SU-DHL-6 (cell line): ENCODE data around the gene OR13F1.

Source experiments
- CTCF ChIP-seq: fragments of 200-600 bp; sonication (generic); IDR thresholded peaks from one replicate; pipeline ENCODE4 v1.5.1; 2017; ENCODE audit warnings: antibody characterized with exemption, mild to moderate bottlenecking, low read length, moderate library complexity; ENCODE audit not compliant: insufficient read depth, poor library complexity, severe bottlenecking
- EZH2phosphoT487 ChIP-seq: fragments of 200-600 bp; sonication (generic), shearing (Covaris generic); conservative IDR thresholded peaks from 2 replicates; pipeline ENCODE4 v1.6.1; 2018; ENCODE audit warnings: mild to moderate bottlenecking, antibody characterized with exemption, low read length, moderate library complexity, mixed read lengths

- no peak for TF ChIP-seq CTCF
- no peak for TF ChIP-seq EZH2phosphoT487
Measured at GRCh38 chr9:104539275-104539674, 35.2 kb downstream of the OR13F1 start.
